K562 treated with DMSO at 1 percent for 24 hours (cell line): ENCODE measurements around the gene TNFRSF1B. TPM values are rescaled to one million over a fixed set of nuclear protein-coding genes. Genes with fewer than 3 reads are reported as not detected.

Experiments
- total RNA-seq: library from RNA; unstranded; fragments of 300-600 nt; gene quantifications from 2 replicates; pipeline ENCODE4 v1.2.3, GENCODE V29; 2022; ENCODE audit warnings: low read depth; ENCODE audit not compliant: insufficient read depth

The TNFRSF1B gene
- 78.1 and 79.0 TPM in 2 replicates for total RNA-seq

DNA sequence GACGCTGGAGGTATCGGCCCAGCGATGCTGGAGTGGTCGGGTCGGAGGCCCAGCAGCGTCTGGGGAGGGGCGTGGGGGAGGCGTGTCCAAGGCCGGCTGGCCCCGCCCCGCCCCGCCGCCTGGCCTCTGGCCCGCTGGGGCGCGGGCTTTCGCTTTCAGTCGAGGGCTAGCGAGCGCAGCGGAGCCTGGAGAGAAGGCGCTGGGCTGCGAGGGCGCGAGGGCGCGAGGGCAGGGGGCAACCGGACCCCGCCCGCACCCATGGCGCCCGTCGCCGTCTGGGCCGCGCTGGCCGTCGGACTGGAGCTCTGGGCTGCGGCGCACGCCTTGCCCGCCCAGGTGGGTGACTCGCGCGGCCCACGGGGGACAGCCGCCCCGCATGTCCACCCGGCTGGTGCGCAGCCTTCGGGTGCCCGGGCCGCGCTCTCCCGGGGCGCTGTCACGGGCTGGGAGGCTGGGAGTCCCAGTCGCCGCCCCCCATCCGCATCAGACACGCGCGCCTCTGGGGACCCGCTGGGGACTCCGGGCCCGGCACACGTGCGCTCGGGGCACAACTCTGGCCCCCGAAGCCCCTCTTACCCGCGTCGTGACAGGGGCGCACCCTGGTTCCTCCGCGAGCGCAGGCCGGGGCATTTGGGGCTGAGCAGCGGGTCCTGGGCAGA lies at the start of gene TNFRSF1B:
TSS of gene TNFRSF1B (plus strand) at position 158 of the 659 bp plus-strand sequence. CDS start at position 259, 101 bp downstream.

DNA sequence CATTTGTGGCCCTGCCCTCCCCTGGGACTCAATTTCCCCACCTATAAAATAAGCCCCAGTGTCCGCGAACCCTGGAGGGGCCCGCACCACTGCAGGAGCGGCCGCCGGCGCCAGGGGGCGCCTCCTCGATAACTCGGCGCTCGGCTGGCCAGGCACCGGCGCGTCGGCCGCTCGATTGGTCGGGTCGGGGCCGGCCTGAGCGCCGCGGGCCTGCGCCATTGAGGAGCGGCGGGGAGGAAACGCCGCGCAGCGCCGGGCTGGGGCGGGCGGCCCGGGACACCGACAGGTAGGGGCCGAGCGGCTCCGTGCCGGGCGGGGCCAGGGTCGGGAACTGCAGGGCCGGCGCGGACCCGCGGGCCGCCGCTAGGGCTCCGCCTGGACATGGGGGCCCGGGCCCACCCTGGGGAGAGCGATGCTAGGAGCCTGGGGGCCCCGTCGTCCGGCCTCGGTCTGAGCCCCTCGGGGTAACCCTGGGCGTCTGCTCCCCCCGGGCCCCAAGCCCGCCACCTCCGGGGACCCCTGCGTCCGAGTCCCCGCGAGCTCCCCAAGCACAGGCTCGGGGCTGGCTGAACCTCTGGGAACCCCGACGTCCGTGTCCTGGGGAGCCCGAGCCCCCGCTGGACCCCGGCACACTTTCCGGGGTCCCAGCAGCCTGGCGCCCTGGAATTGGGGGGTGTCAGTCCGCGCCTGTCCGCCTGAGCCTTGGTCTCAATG lies 63.2 kb downstream of the TNFRSF1B start, which contains the start of gene VPS13D:
TSS of gene VPS13D (plus strand) at position 196 of the 714 bp plus-strand sequence. CDS start 4,237 bp downstream, outside the sequence.

Other genes with a start within 250 kb of the TNFRSF1B start
- 172 TPM in 2 replicates for gene KIAA2013, start 240.6 kb upstream of the TNFRSF1B start, total RNA-seq
- 193 and 194 TPM in 2 replicates for gene PLOD1, start 232.3 kb upstream of the TNFRSF1B start, total RNA-seq
- gene MFN2, start 186.5 kb upstream of the TNFRSF1B start, total RNA-seq: 93.2 and 95.6 TPM in 2 replicates
- 130 and 160 TPM in 2 replicates for gene MIIP, start 147.5 kb upstream of the TNFRSF1B start, total RNA-seq
- 8.5 and 12.9 TPM in 2 replicates for gene TNFRSF8, start 103.7 kb upstream of the TNFRSF1B start, total RNA-seq
- 20.1 and 27.5 TPM in 2 replicates for gene VPS13D, start 63.0 kb downstream of the TNFRSF1B start, total RNA-seq